HG03175 (cell line): ENCODE measurements around the gene UROS.

ENCODE experiments used
- ATAC-seq: cut with Tn5 transposase; IDR thresholded peaks from one replicate; pipeline ENCODE4 v1.9.1; 2021; ENCODE audit warnings: mild to moderate bottlenecking, moderate library complexity; ENCODE audit not compliant: unreplicated experiment

The UROS gene

GRCh38 chr10:125822878-125823662 lies at the start of gene UROS, which contains the start of gene BCCIP:
Gene UROS, minus strand, starts transcription at chr10:125823258. Its CDS starts 6,759 bp downstream, at chr10:125816499.
Gene BCCIP, plus strand, starts transcription at chr10:125823546. Its CDS starts 12 bp downstream, at chr10:125823558.
- ATAC-seq = peak; percentile 76

DNA sequence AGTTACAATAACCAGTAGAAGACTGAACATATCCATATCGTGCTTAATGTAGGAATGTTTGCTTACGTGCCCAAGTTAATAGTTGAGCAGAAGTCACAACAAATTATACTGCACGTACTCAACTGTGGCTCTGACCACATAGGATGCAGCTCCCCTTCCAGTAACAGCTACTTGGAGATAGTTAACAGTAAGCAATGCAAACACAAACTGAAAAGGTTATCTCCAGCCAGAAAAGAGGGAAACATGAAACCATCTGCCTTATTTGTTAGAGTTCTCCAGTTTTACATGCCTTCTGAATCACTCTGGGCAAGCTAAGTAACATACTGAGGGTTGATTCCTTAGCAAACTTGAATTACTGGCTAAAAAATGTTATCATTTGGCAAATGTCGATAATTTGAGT lies 48.3 kb upstream of the UROS start:
- ATAC-seq = no peak

- peak; percentile 69 for ATAC-seq
These were observed 45.4 kb upstream of the UROS start for GRCh38 chr10:125868372-125868975.

- no peak for ATAC-seq
These were observed 43.5 kb upstream of the UROS start for GRCh38 chr10:125866421-125867029.

DNA sequence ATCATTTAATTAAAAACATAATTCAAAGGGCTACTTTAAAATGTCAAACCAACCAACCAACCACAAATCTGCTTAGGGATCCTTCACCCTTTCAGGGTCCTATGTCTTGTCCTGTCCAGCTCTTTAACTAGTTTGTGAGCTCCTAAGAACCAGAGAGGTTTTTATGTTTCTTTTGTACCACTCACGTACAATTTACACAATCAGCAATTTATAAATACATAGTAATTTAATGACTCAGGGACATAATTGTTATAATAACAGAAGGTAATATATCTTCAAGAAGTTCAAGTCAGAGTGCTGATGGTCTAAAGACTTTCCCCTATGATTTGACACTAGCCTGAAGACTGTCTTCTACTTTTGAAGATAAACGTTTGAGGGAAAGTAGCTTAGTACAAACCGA lies 42.1 kb upstream of the UROS start:
- no peak for ATAC-seq

- ATAC-seq = no peak
These were observed 36.2 kb upstream of the UROS start for GRCh38 chr10:125859128-125859817.

- no peak for ATAC-seq
These were observed 34.2 kb upstream of the UROS start for GRCh38 chr10:125857185-125857760.

- no peak for ATAC-seq
These were observed 29.4 kb upstream of the UROS start for GRCh38 chr10:125852487-125852886.

DNA sequence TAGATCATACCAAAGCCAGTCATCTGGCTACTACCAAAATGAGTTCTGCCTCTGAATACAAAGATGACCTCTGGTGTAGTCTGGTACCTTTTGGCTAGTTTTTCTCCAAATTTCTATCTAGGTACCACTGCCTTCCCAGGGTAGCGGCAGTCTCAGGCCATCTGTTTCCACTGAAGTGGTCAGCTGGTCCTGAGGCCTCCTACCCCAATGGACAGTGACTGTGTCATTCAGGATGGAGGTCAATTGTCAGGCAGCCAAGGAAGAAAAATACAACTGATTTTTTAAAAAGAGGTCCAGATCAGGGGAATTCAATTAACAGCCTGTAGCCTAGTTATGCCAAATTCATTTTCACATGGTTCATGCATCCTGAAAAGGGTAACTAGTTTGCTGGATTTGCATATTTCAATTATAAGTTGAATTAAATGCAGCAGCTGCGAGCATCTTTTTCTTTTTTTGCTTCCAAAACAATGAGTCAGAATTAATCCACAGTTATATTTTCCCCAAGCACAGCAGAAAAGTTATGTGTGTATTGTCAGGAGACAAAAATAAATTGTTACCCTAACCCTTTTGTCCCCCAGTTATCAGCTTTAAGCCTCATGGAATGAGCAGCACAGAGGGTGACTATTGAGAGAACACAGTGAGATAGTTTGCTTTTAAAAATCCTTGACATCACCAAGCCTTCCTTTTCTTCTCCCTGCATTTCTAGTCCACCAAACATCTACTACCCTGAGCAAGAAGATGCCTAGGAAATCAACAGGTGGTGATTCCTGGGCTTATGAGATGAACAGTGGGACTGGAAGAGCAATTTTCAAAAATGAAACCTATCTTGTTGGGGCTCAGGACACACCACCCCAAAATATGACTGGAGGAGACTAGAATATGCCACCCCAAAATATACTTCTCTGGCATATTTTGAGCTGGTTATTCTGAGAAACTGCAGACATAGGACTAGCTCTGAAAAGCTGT lies 28.0 kb upstream of the UROS start:
- ATAC-seq = no peak

GRCh38 chr10:125849448-125849847 lies 26.4 kb upstream of the UROS start:
- no peak for ATAC-seq

- ATAC-seq = no peak
These were observed 25.8 kb upstream of the UROS start for GRCh38 chr10:125848857-125849256.

GRCh38 chr10:125848371-125848770 lies 25.3 kb upstream of the UROS start:
- ATAC-seq = no peak

- peak; percentile 51 for ATAC-seq
These were observed 23.8 kb upstream of the UROS start for GRCh38 chr10:125846894-125847293.

DNA sequence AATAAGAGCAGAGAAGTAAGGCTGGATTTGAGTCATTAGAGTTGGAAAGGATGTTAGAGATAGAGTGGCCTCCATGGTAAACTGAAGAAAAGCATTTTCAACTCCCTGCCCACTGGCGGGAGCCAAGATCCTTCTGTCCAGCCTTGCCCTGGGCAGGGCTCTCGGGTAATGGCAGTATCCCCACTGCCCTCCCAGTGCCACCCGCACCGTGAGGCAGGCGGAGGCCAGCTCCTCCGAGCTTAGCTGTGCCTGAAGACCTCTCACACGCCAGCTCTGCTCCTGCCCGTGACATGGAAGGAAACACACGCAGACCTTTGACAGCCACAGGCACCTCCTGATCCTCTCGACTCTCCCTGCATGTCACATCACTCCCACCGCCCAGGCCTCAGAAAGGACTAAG lies 22.6 kb upstream of the UROS start:
- ATAC-seq = no peak

DNA sequence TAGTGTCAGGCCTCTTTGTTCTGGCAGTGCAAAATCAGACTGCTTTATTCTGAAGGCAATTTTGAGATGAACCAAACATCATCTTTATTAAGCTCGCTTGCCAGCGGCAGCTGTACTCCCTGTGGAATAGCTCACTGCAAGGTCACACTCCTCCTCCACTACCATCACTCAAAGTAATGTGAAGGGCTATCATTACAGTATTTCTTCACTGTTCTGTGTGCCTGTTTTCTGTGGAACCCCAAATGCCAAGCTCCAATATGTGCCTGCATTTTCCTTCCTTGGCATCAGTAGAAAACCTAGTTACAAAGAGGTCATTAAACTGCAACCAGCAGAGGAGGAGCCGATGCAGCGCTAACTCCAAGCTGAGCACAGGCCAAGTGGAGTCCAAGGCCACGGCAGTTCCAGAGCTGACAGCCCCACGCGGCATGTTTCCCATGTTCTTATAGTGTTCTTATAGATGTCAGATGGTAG lies 21.7 kb upstream of the UROS start:
- ATAC-seq = no peak

DNA sequence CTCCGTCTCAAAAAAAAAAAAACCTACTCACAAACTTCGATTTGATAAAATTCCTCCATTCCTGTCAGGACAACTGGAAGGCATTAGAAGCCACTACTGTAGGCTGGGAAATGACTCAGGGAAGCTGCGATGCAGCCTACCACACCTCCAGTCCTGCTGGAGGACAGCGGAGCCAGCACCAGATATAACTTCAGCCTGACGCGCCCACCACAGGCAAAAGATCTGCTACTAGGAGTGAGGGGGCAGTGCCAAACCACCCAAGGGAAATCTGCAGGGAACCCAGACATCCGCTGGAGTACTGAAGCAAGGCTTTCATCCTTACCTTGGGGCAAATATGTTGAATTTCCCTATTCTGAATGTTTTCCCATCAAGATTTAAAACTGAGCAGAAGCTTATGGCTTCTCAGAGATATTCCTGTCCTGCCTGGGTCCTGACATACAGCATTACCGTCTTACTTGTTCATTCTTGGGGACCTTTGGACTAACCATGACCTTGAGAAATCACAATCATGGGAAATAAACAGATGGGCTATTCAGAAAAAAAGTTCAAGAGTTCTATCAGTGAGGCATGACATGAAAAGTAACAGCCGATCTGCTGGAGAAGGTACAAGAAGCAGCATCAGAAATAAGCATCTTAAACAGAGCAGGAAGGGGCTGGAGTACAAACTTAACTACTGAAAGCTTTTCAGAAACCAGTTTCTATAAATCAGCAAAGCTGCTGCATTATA lies 20.7 kb upstream of the UROS start:
- ATAC-seq = no peak

DNA sequence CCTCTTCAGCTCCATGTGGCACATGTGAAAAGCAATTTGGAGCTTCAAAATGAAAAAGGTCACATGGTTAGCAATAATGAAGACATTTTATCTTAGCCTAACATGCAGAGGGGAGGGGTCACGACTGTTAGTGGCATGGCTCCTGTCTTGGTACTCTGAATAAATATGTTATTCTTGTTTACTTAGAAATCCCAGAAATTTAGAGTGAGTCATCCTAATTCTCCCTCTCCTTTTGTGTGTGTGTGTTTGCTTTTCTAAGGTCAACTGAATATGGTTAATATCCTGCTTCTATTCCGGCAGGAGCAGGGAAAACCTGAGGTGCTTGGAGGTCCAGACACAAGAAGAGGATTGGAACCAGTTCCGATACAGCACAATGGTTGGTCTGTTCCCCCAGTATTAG lies 17.9 kb upstream of the UROS start:
- ATAC-seq = no peak

DNA sequence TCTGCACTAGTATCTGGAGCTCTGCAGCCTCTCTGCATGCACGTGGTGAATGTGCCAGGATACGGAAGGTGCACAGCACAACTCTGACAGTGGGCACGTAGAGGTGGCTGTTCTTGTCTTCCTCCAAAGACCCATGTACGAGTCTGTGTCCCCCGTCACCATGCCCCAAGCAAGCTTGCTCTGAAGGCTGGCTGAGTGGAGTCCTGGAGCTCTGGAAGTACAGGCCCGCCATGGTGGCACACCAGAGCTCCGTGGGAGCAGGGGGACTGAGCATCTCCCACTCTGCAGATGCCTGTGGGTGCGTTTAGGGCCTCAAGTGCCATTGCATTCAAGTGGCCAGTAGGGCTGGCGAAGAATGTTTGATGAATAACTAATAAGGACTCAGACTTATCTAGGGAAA lies 17.3 kb upstream of the UROS start:
- no peak for ATAC-seq
